HEK293 (cell line): ENCODE data around the gene CLDN14.

Source experiments
- ZNF239 ChIP-seq: fragments of 450-650 bp; formaldehyde crosslinking; IDR thresholded peaks from 2 replicates; pipeline ENCODE4 v1.5.1; 2016; ENCODE audit warnings: missing biosample characterization, missing genetic modification characterization
- TF ChIP-seq, protein P1 (sequence below): fragments of 450-650 bp; formaldehyde crosslinking; IDR thresholded peaks from 2 replicates; pipeline ENCODE4 v1.5.1; 2016; ENCODE audit warnings: missing biosample characterization, missing genetic modification characterization
- TF ChIP-seq, protein P2 (sequence below): fragments of 450-650 bp; formaldehyde crosslinking; IDR thresholded peaks from 2 replicates; pipeline ENCODE4 v1.5.1; 2016; ENCODE audit warnings: missing biosample characterization, missing genetic modification characterization

DNA sequence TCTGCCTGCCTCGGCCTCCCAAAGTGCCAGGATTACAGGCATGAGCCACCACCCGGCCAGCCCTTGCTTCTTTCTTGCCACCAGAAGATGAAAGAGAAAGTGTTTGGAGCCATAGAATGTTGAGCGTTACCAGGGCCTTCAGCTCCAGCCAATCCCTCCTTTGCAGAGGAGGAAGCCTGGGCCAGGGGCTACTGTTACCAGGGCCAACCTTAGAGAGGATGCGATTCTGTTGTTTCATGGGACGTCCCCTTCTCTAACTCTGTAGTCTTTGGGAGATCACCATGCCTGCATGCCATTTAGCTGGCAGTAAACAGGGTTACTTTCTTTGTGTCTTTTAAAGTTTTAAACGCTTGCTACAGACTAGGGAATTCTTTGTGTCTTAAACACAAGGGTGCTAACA, 45.8 kb downstream of the CLDN14 start:
- TF ChIP-seq, protein P1, sequence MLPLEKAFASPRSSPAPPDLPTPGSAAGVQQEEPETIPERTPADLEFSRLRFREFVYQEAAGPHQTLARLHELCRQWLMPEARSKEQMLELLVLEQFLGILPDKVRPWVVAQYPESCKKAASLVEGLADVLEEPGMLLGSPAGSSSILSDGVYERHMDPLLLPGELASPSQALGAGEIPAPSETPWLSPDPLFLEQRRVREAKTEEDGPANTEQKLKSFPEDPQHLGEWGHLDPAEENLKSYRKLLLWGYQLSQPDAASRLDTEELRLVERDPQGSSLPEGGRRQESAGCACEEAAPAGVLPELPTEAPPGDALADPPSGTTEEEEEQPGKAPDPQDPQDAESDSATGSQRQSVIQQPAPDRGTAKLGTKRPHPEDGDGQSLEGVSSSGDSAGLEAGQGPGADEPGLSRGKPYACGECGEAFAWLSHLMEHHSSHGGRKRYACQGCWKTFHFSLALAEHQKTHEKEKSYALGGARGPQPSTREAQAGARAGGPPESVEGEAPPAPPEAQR (tag by site-specific recombination), result no peak
- TF ChIP-seq ZNF239 (tag by site-specific recombination), result no peak
- TF ChIP-seq, protein P2, sequence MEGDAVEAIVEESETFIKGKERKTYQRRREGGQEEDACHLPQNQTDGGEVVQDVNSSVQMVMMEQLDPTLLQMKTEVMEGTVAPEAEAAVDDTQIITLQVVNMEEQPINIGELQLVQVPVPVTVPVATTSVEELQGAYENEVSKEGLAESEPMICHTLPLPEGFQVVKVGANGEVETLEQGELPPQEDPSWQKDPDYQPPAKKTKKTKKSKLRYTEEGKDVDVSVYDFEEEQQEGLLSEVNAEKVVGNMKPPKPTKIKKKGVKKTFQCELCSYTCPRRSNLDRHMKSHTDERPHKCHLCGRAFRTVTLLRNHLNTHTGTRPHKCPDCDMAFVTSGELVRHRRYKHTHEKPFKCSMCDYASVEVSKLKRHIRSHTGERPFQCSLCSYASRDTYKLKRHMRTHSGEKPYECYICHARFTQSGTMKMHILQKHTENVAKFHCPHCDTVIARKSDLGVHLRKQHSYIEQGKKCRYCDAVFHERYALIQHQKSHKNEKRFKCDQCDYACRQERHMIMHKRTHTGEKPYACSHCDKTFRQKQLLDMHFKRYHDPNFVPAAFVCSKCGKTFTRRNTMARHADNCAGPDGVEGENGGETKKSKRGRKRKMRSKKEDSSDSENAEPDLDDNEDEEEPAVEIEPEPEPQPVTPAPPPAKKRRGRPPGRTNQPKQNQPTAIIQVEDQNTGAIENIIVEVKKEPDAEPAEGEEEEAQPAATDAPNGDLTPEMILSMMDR (tag by site-specific recombination), result no peak
